Measurements from ENCODE around the gene C15orf40.

DNA sequence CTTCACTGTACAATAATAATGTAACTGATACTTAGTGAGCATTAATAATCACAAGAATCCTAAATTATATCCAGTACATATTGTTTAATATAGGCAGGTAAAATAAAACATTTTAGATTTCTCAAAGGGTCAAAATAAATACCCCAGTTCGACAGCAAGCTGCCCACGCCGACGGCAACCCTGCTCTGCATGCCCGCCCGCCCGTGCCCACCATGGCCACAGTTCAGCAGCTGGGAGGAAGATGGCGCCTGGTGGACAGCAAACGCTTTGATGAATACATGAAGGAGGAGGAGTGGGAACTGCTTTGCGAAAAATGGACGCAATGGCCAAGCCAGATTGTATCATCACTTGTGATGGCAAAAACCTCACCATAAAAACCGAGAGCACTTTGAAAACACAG lies 32.7 kb upstream of the C15orf40 start:
- TF ChIP-seq, protein P1, sequence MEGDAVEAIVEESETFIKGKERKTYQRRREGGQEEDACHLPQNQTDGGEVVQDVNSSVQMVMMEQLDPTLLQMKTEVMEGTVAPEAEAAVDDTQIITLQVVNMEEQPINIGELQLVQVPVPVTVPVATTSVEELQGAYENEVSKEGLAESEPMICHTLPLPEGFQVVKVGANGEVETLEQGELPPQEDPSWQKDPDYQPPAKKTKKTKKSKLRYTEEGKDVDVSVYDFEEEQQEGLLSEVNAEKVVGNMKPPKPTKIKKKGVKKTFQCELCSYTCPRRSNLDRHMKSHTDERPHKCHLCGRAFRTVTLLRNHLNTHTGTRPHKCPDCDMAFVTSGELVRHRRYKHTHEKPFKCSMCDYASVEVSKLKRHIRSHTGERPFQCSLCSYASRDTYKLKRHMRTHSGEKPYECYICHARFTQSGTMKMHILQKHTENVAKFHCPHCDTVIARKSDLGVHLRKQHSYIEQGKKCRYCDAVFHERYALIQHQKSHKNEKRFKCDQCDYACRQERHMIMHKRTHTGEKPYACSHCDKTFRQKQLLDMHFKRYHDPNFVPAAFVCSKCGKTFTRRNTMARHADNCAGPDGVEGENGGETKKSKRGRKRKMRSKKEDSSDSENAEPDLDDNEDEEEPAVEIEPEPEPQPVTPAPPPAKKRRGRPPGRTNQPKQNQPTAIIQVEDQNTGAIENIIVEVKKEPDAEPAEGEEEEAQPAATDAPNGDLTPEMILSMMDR (IDR thresholded peaks at IDR 0.05) = no peak
- TF ChIP-seq POLR2A (IDR thresholded peaks at IDR 0.05) = no peak
